ENCODE results near the gene MUC6.
A peak's percentile ranks its signal among the peaks of the same experiment; 100 is the strongest.

The MUC6 gene

GRCh38 chr11:1072821-1073231 lies 36.3 kb upstream of the MUC6 start:
- DNase-seq: no peak

DNA sequence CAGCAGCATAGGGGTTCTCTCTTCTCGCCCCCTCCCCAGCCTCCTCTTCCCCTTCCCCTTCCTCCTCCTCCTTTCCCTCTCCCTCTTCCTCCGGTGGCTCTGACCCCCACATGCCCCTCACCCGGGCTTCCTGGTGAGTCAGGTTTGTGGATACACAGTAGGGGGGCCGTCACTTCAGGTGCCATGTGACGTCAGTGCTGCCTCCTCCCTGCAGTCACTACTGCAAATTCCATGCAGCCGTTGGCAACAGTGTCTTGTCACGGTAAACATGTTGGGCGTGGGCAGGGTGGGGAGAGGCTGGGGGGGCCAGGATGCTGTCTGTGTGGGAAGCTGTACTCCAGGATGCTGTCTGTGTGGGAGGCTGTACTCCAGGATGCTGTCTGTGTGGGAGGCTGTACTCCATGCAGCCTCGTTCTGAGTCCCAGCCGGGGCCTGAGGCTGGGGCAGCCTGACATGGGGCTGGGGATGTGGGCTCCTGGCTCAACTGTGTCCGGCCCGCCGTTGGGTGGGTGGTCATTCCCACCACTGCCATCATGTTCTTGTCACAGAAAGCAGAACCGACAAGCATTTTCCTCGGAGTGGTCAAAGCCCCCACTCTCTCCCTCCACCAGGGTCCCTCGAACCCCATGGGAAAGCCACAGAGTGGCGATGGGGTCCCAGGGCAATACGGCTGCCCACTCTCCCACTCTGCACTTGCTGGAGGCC lies 35.8 kb upstream of the MUC6 start:
- DNase-seq: no peak

- no peak for DNase-seq
Measured at GRCh38 chr11:1071571-1072115, 35.1 kb upstream of the MUC6 start.

DNA sequence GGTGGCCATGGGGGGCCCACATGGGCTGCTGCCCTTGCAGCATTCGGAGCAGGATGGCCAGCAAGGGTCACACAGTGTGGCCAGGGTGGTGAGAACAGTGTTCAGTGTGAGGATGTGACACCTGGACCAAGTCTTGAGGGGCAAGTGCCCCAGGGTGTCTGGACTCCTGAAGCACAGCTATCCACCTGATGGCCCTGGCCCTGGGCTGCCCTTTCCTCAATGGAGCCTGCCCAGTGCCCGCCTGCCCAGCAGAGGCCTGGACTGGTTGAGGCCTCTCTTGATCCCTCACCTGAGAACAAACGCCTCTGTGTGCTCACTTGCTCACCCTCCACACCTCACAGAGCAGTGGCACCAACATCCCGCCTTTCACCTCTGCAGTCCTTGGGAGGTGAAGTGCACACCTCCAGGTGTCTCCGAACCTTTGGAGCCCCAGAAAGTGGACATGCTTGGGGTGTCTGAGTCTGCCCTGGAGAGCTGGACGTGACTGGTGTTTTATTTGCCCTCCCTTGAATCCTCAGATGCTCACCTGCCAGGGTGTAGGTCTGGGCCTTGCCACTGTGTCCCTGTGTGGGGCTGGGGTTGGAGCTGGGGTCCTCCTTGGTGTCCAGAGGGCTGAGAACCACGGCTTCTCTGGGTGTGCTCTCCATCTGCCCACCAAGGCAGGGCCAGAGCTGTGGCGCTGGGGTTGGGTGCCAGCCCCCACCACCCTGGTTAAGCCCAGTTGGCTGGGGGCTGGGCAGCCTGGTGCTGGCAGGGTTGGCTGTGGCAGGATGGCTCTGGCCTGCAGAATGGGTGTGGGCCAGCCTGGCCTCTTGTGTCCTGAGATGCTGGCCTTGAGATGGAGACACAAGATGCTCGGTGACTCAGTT lies 34.3 kb upstream of the MUC6 start:
- DNase-seq: no peak

GRCh38 chr11:1069740-1070139 lies 33.2 kb upstream of the MUC6 start:
- DNase-seq: no peak

DNA sequence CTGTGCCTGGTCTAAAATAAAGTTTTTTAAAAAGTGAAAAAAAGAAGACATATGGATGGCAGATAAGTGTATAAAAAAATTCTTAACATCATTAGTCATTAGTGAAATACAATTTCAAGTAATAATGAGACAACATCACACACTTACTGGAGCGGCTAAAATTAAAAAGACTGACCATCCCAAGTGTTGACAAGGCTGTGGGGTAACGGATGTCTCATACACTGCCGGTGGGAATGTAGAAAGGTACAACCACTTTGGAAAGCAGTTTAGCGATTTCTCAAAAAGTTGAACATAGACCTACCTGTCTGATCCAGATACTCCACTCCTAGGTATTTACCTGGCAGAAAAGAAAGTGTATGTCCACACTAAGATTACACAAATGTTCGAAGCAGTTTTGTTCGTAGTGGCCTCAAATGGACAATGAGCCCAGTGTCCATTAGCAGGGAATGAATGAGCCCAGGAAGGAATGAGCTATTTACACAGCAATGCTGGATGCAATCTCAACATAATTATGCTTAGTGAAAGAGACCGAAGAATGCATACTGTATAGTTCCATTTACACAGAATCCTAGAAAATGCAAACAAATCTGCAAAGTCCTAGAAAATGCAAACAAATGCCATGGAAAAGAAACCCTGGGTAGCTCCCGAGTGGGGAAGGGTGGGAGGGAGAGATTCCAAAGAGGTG lies 31.4 kb upstream of the MUC6 start:
- no peak for DNase-seq

- DNase-seq: no peak
Measured at GRCh38 chr11:1064167-1064566, 27.6 kb upstream of the MUC6 start.

DNA sequence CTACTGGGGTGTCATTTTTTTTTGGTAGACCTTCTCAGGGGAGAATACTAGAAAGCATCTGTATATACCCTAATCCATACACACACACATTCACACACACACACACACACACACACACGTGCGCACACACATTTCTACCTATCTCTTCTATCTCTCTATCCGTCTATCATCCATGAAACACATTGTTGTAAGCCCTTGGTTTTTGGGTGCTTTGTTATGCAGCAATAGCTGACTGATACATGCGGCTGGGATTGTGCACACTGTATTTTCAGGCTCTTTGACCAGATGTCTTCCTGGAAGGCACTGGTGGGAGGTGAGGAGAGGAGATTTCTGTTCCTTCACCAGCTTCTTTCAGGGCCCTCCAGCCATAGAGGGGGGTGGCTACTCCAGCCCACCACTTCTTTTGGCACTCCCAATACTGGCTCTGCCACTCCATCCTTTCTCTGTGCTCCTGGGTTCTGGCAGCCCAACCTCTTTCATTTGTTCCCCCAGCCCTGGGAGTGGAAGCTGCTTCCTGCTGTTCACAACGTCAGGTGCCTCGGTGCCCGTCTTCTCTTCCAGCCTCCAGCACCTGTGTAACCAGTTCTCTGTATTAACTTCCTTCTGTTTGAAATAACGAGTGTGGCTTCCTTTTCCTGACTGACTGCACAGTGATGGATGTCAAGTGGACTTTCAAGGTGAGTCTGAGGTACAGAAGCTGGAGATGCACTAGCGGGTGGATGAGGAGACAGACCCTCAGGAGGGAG lies 25.7 kb upstream of the MUC6 start:
- DNase-seq: no peak

DNA sequence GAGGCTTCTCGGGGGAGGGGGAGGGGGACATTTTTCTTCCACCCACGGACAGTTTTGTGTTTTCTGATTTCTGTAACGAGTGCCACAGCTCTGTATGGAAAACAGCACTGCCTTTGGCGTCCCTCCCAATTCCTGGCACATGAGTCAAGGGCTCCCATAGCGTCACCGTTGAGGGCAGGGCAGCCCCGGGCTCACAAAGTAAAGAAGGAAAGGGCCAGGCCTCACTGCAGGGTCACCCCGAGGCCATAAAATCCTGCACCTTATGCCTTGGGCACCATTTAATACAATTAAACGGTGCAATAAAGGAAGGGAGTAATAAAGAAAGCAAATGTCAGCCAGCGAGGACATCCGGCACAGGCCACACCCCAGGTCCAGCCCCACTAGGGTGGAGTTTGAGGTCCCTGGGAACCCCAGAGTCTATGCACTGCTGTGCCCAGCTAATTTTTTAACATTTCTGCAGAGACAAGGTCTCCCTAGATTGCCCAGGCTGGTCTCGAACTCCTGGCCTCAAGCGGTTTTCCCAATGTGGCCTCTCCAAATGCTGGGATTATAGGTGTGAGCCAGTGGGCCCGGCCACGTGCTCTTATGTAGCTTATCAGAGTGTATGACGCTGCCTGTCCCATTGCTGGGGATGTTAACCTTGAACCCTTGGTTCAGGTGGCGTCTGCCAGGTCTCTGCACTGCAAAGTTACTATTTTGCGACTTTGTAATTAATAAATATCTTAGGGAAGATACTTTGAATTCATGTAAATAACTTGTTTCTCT lies 24.5 kb upstream of the MUC6 start:
- peak; percentile 19 for DNase-seq

GRCh38 chr11:1060410-1060809 lies 23.9 kb upstream of the MUC6 start:
- no peak for DNase-seq

DNA sequence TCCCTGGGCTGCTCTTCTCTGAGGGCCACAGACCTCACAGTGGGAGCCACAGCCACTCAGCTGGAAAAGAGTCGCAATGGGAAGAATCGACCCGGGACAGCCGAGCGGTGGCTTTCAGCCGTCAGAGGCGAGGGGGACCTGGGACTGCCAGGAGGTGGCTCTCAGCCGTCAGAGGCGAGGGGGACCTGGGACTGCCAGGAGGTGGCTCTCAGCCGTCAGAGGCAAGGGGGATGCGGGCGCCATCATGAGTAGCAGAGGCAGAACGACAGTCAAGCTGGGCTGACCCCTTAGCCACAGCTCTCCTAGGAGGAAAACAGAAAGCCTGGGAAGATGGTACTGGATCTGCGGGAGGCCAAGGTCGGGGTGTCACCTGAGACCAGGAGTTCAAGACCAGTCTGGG lies 23.2 kb upstream of the MUC6 start:
- DNase-seq: no peak

GRCh38 chr11:1057806-1058205 lies 21.3 kb upstream of the MUC6 start:
- no peak for DNase-seq

- DNase-seq: no peak
Measured at GRCh38 chr11:1055990-1056771, 19.7 kb upstream of the MUC6 start.

DNA sequence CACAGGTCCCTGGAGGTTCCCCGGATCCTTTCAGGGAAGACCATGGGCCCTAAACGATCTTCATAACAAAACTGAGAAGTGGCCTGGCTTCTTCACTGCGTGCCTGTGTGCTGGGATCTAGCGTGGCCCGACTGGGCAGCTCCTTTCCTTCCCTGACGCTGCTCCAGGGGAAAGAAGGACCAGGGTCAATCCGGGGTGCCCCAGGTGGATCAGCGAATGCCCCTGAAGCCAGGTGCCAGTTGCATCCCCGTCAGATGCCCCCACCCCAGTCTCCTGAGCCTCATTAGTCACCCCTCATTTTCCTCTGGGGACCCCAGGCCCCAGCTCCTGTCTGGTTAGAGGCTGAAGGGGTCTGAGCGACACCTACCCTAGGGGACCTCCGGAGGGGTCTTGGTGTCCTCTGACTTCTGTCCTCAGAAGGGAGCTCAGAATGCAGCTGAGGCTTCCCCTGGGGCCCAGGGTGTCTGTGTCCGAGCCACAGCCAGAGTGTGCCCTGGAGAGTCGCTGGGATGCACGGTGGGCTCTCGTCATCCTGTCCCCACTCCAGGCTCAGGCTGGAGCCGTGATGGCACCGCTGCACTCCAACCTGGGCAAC lies 18.7 kb upstream of the MUC6 start:
- no peak for DNase-seq

DNA sequence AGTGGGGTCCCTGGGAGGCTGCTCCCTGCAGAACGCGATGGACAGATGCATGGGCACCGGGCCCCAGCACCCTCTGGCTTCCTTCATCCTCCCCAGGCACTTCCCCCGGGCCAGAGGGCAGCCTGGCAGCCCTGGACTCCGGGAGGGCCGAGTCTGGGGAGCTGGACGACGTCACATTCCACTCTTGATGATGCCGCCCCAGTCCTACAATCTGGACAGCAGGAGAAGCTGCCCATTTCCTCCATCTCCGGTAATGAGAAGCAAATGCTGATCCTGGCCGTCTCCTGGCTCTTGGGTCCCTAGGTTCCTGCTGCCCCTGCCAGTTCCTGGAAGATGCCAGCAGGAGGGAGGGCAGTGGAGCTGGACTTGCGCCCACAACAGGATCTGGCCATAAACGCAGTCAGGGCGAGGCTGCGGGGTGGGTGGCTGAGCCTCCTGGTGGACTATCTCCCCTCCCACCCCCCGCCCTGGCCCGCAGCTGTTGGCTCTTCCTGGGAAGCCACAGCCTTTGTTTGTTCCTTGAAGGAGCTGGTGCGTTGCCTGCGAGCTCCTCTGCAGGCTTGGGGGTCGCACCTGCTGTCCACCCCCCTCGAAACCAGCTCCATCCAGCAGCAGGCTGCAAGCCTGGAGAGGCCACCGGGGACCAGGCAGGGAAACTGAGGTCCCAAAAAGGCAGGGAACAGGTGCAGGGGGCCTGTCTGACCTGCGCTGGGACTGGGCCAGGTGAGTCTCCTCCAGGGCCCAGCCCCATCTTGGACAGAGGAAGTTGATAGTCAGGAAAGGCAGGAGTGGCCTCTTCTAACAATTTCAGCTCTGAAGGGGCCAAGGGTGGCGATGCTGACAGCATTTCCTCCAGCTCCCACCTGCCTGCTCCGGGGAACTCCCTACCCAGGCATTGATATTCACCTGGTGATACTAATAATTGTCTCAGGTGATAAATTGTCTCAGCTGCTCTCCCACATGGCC lies 17.9 kb upstream of the MUC6 start:
- DNase-seq: no peak

GRCh38 chr11:1053121-1053901 lies 16.8 kb upstream of the MUC6 start:
- DNase-seq: no peak

GRCh38 chr11:1052133-1053011 lies 15.9 kb upstream of the MUC6 start:
- DNase-seq: no peak

Measured in right hindlimb (tissue), 1 donor.